Measurements from ENCODE around the gene SLC9A8.

Gene SLC9A8

GRCh38 chr20:49812507-49813304, at the start of gene SLC9A8:
SLC9A8 (plus strand) TSS chr20:49812828; CDS start chr20:49812923, 95 bp downstream.
- H3K4me3 ChIP-seq (ENCODE audit: low read depth in 1 of 2, low read length in 2 of 2): peak within 1 kb of the TSS; percentile 49 to 70
- H3K9ac ChIP-seq (ENCODE audit: low read depth, low read length): peak within 1 kb of the TSS; percentile 62
- peaks cover 21% of the 10 kb centered on the region for H3K79me2 ChIP-seq (ENCODE audit: insufficient read depth, low read length)
- peak within 1 kb of the TSS; percentile 85 for H3K4me2 ChIP-seq (ENCODE audit: insufficient read depth, low read length)
- peak within 1 kb of the TSS; percentile 83 for H3K27ac ChIP-seq (ENCODE audit: low read length)
- peak within 1 kb of the TSS; percentile 94 for H2AFZ ChIP-seq (ENCODE audit: low read depth, low read length)
- peaks cover 22% of the 10 kb centered on the region for H3K4me1 ChIP-seq (ENCODE audit: insufficient read depth, low read length)
- ATAC-seq (ENCODE audit: insufficient read depth, low read depth) (peak; percentile 98), DNase-seq (peak; percentile 92)
- TF ChIP-seq CTCF (IDR thresholded peaks at IDR 0.05; ENCODE audit: borderline replicate concordance, extremely low read depth, low read length, poor library complexity, severe bottlenecking) (peak; percentile 54), EZH2 (IDR thresholded peaks at IDR 0.05; ENCODE audit: borderline replicate concordance, low read depth, low read length, severe bottlenecking) (no peak)
- no peaks in the 10 kb centered on the region for H3K9me3 ChIP-seq (ENCODE audit: insufficient read depth, low read length, severe bottlenecking)
- H4K20me1 ChIP-seq (ENCODE audit: insufficient read depth, low read length): no peaks in the 10 kb centered on the region
- no peaks in the 10 kb centered on the region for H3K27me3 ChIP-seq (ENCODE audit: insufficient read depth, low read length, poor library complexity)
- H3K36me3 ChIP-seq (ENCODE audit: insufficient read depth, low read length): peaks cover 26% of the 10 kb centered on the region

- Histone ChIP-seq H4K20me1 (ENCODE audit: insufficient read depth, low read length) (peaks cover 29% of the 10 kb centered on the region), H3K27ac (ENCODE audit: low read length) (no peak overlapping the region), H3K9ac (ENCODE audit: low read depth, low read length) (no peak overlapping the region), H3K9me3 (ENCODE audit: insufficient read depth, low read length, severe bottlenecking) (no peaks in the 10 kb centered on the region), H3K79me2 (ENCODE audit: insufficient read depth, low read length) (no peaks in the 10 kb centered on the region), H3K27me3 (ENCODE audit: insufficient read depth, low read length, poor library complexity) (peaks cover 42% of the 10 kb centered on the region), H3K36me3 (ENCODE audit: insufficient read depth, low read length) (no peaks in the 10 kb centered on the region), H3K4me2 (ENCODE audit: insufficient read depth, low read length) (no peak overlapping the region), H3K4me1 (ENCODE audit: insufficient read depth, low read length) (peaks cover 15% of the 10 kb centered on the region), H2AFZ (ENCODE audit: low read depth, low read length) (no peak overlapping the region), H3K4me3 (ENCODE audit: low read depth in 1 of 2, low read length in 2 of 2) (no peak overlapping the region)
- ATAC-seq (ENCODE audit: insufficient read depth, low read depth): no peak
- no peak for TF ChIP-seq EZH2 (IDR thresholded peaks at IDR 0.05; ENCODE audit: borderline replicate concordance, low read depth, low read length, severe bottlenecking)
- no peak for TF ChIP-seq CTCF (IDR thresholded peaks at IDR 0.05; ENCODE audit: borderline replicate concordance, extremely low read depth, low read length, poor library complexity, severe bottlenecking)
- no peak for DNase-seq
Observed at GRCh38 chr20:49762940-49763766, 49.5 kb upstream of the SLC9A8 start.

- H3K4me1 ChIP-seq (ENCODE audit: insufficient read depth, low read length): peaks cover 37% of the 10 kb centered on the region
- no peak overlapping the region for H3K4me3 ChIP-seq (ENCODE audit: low read depth in 1 of 2, low read length in 2 of 2)
- H4K20me1 ChIP-seq (ENCODE audit: insufficient read depth, low read length): peaks cover 43% of the 10 kb centered on the region
- TF ChIP-seq CTCF (IDR thresholded peaks at IDR 0.05; ENCODE audit: borderline replicate concordance, extremely low read depth, low read length, poor library complexity, severe bottlenecking) (no peak), EZH2 (IDR thresholded peaks at IDR 0.05; ENCODE audit: borderline replicate concordance, low read depth, low read length, severe bottlenecking) (no peak)
- no peak for DNase-seq
- no peak overlapping the region for H2AFZ ChIP-seq (ENCODE audit: low read depth, low read length)
- H3K36me3 ChIP-seq (ENCODE audit: insufficient read depth, low read length): no peaks in the 10 kb centered on the region
- H3K4me2 ChIP-seq (ENCODE audit: insufficient read depth, low read length): no peak overlapping the region
- peaks cover 38% of the 10 kb centered on the region for H3K27me3 ChIP-seq (ENCODE audit: insufficient read depth, low read length, poor library complexity)
- no peak overlapping the region for H3K9ac ChIP-seq (ENCODE audit: low read depth, low read length)
- ATAC-seq (ENCODE audit: insufficient read depth, low read depth): no peak
- H3K9me3 ChIP-seq (ENCODE audit: insufficient read depth, low read length, severe bottlenecking): no peaks in the 10 kb centered on the region
- H3K27ac ChIP-seq (ENCODE audit: low read length): no peak overlapping the region
- no peaks in the 10 kb centered on the region for H3K79me2 ChIP-seq (ENCODE audit: insufficient read depth, low read length)
Observed at GRCh38 chr20:49765413-49765736, 47.3 kb upstream of the SLC9A8 start.
